ENCODE measurements around the gene TMC2.
"Not testable (repeated sequence)": the region's sequence is repeated elsewhere in the genome, so short reads cannot be mapped to it uniquely, and the experiment has no call there.

Gene TMC2

GRCh38 chr20:2536560-2536986 lies at the start of gene TMC2:
Gene TMC2 (plus strand): TSS chr20:2536573. CDS start chr20:2536622, 49 bp downstream.
- Mint-ChIP-seq H3K36me3 (ENCODE audit: low read depth) (no peaks in the 10 kb centered on the region), H3K4me1 (ENCODE audit: low read depth) (no peaks in the 10 kb centered on the region), H3K9me3 (no peaks in the 10 kb centered on the region), H3K27me3 (peaks cover 28% of the 10 kb centered on the region), H3K4me3 (no peak within 1 kb of the TSS), H3K27ac (no peak within 1 kb of the TSS)

DNA sequence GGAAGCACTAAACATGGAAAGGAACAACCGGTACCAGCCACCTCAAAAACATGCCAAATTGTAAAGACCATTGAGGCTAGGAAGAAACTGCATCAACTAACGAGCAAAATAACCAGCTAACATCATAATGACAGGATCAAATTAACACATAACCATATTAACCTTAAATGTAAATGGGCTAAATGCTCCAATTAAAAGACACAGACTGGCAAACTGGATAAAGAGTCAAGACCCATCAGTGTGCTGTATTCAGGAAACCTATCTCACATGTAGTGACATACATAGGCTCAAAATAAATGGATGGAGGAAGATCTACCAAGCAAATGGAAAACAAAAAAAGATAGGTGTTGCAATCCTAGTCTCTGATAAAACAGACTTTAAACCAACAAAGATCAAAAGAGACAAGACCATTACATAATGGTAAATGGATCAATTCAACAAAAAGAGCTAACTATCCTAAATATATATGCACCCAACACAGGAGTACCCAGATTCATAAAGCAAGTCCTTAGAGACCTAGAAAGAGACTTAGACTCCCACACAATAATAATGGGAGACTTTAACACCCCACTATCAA lies 33.5 kb upstream of the TMC2 start:
- H3K9me3 Mint-ChIP-seq; H3K27ac Mint-ChIP-seq; H3K4me3 Mint-ChIP-seq; H3K4me1 Mint-ChIP-seq (ENCODE audit: low read depth); H3K27me3 Mint-ChIP-seq: not testable (repeated sequence)
- peaks cover 19% of the 10 kb centered on the region for H3K36me3 Mint-ChIP-seq (ENCODE audit: low read depth)

- H3K27ac Mint-ChIP-seq: not testable (repeated sequence)
These were observed 31.6 kb upstream of the TMC2 start for GRCh38 chr20:2504803-2505202.

DNA sequence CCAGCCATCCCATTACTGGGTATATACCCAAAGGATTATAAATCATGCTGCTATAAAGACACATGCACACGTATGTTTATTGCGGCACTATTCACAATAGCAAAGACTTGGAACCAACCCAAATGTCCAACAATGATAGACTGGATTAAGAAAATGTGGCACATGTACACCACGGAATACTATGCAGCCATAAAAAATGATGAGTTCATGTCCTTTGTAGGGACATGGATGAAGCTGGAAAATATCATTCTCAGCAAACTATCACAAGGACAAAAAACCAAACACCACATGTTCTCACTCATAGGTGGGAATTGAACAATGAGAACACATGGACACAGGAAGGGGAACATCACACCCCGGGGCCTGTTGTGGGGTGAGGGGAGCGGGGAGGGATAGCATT lies 29.9 kb upstream of the TMC2 start:
- H3K9me3 Mint-ChIP-seq, H3K27ac Mint-ChIP-seq: not testable (repeated sequence)

More at GRCh38 chr20:2504803-2505202, 31.6 kb upstream of the TMC2 start:
- H3K9me3 Mint-ChIP-seq, H3K27me3 Mint-ChIP-seq, H3K4me3 Mint-ChIP-seq: not testable (repeated sequence)
- Mint-ChIP-seq H3K36me3 (ENCODE audit: low read depth) (peaks cover 13% of the 10 kb centered on the region), H3K4me1 (ENCODE audit: low read depth) (peaks cover 19% of the 10 kb centered on the region)

GRCh38 chr20:2507464-2507863 lies 28.9 kb upstream of the TMC2 start:
- H3K4me3 Mint-ChIP-seq: peak overlapping the region; percentile 97
- H3K27me3 Mint-ChIP-seq: peaks cover 5% of the 10 kb centered on the region
- no peaks in the 10 kb centered on the region for H3K9me3 Mint-ChIP-seq

More for the DNA sequence above, 29.9 kb upstream of the TMC2 start:
- H3K27me3 Mint-ChIP-seq; H3K36me3 Mint-ChIP-seq (ENCODE audit: low read depth); H3K4me3 Mint-ChIP-seq: not testable (repeated sequence)
- H3K4me1 Mint-ChIP-seq (ENCODE audit: low read depth): peaks cover 19% of the 10 kb centered on the region

GRCh38 chr20:2507875-2508630 lies 28.3 kb upstream of the TMC2 start:
- Mint-ChIP-seq H3K27ac (peak overlapping the region; percentile 95), H3K36me3 (ENCODE audit: low read depth) (no peaks in the 10 kb centered on the region), H3K27me3 (peaks cover 5% of the 10 kb centered on the region), H3K9me3 (no peaks in the 10 kb centered on the region), H3K4me3 (peak overlapping the region; percentile 97), H3K4me1 (ENCODE audit: low read depth) (peaks cover 19% of the 10 kb centered on the region)

More at GRCh38 chr20:2507464-2507863, 28.9 kb upstream of the TMC2 start:
- no peaks in the 10 kb centered on the region for H3K36me3 Mint-ChIP-seq (ENCODE audit: low read depth)
- H3K4me1 Mint-ChIP-seq (ENCODE audit: low read depth): peaks cover 19% of the 10 kb centered on the region
- peak overlapping the region; percentile 89 for H3K27ac Mint-ChIP-seq

- H3K36me3 Mint-ChIP-seq (ENCODE audit: low read depth): no peaks in the 10 kb centered on the region
- H3K27me3 Mint-ChIP-seq: peaks cover 9% of the 10 kb centered on the region
- H3K4me3 Mint-ChIP-seq: peak within 1 kb of the TSS; percentile 97
- H3K27ac Mint-ChIP-seq: peak within 1 kb of the TSS; percentile 95
- H3K9me3 Mint-ChIP-seq: no peaks in the 10 kb centered on the region
- H3K4me1 Mint-ChIP-seq (ENCODE audit: low read depth): peaks cover 19% of the 10 kb centered on the region
These were observed 27.5 kb upstream of the TMC2 start, which contains the start of gene ZNF343 for GRCh38 chr20:2508631-2509467. Gene ZNF343 (minus strand): TSS chr20:2508915. CDS start chr20:2493895, 15,020 bp downstream.

- Mint-ChIP-seq H3K36me3 (ENCODE audit: low read depth) (no peaks in the 10 kb centered on the region), H3K9me3 (no peaks in the 10 kb centered on the region), H3K27ac (peak overlapping the region; percentile 95), H3K4me3 (peak overlapping the region; percentile 97), H3K4me1 (ENCODE audit: low read depth) (peaks cover 19% of the 10 kb centered on the region), H3K27me3 (peaks cover 10% of the 10 kb centered on the region)
These were observed 26.9 kb upstream of the TMC2 start for GRCh38 chr20:2509468-2509781.

DNA sequence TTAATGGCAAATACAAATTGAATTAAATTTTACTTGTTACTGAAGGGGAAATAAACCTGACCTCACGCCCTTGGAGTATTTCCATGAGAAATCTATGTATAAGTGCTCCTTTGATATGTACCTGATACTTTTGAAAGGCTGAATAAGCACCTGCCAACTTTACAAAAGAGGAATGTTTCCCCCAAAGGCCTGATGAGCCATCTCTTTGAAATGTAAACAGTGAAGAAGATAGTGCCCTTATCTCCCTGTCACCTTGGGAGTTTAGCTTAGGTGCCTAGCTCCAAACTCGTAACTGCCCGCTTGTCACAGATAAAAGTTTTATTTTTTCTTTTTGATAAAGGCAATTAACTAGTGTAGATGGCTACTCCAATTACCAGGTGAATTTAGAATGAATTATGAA lies 26.6 kb upstream of the TMC2 start:
- peaks cover 19% of the 10 kb centered on the region for H3K4me1 Mint-ChIP-seq (ENCODE audit: low read depth)
- H3K27ac Mint-ChIP-seq: no peak overlapping the region
- H3K9me3 Mint-ChIP-seq: no peaks in the 10 kb centered on the region
- H3K4me3 Mint-ChIP-seq: peak overlapping the region; percentile 97
- H3K36me3 Mint-ChIP-seq (ENCODE audit: low read depth): no peaks in the 10 kb centered on the region
- H3K27me3 Mint-ChIP-seq: peaks cover 10% of the 10 kb centered on the region

DNA sequence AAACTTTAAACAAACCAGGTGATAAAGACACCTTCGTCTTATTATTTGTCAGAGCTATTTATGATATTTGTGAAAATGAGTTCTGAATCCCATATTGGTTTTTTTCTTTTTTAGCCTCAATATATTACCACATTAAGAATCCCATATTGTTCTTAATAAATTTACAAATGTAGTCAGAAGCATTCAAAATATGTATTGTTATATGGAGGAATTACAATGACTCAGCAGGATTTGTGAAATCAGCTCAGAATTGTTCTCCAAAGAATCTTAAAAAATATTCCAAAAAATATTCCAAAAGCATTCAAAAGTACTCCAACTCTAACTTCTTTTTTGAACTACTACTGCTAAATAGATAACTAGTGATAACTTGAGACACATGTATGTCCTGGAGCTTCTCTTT lies 21.2 kb upstream of the TMC2 start:
- H3K36me3 Mint-ChIP-seq (ENCODE audit: low read depth): no peaks in the 10 kb centered on the region
- H3K4me3 Mint-ChIP-seq: no peak overlapping the region
- H3K4me1 Mint-ChIP-seq (ENCODE audit: low read depth): no peaks in the 10 kb centered on the region
- H3K9me3 Mint-ChIP-seq: no peaks in the 10 kb centered on the region
- H3K27me3 Mint-ChIP-seq: peaks cover 10% of the 10 kb centered on the region
- H3K27ac Mint-ChIP-seq: no peak overlapping the region

DNA sequence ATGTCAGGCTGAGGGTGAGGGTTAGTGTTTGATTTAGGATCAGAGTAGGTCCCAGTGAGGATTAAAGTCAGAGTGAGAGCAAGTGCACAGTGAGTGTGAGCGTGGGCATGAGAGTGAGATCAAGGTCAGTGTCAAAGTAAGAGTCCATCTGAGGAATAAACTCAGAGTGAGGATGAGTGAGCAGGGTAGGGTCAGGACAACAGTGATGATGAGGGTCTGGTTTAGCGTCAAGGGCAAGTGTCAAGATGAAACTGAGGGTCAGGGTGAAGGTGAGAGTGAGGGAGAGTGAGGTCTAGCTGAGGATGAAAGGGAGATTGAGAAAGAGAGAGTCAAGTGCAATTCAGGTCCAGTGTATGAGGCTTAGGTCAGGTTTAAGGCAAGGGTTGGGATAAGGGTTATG lies 20.0 kb upstream of the TMC2 start:
- Mint-ChIP-seq H3K9me3 (no peaks in the 10 kb centered on the region), H3K27ac (no peak overlapping the region), H3K4me1 (ENCODE audit: low read depth) (no peaks in the 10 kb centered on the region), H3K36me3 (ENCODE audit: low read depth) (no peaks in the 10 kb centered on the region), H3K4me3 (no peak overlapping the region), H3K27me3 (peaks cover 10% of the 10 kb centered on the region)

DNA sequence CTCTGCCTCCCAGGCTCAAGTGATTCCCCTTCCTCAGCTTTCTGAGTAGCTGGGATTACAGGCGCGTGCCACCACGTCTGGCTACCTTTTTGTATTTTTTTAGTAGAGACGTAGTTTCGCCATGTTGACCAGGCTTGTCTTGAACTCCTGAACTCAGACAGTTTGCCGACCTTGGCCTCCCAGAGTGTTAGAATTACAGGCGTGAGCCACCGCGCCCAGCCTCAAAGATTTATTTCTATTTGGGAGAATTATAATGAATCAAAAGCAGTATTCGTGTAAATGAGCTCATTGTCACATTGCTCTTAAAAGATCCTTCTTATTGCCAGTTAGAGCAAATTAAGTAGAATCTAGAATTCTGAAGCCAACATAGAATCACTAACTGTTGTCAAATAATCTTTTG lies 18.3 kb upstream of the TMC2 start:
- Mint-ChIP-seq H3K4me1 (ENCODE audit: low read depth) (no peaks in the 10 kb centered on the region), H3K9me3 (no peaks in the 10 kb centered on the region), H3K36me3 (ENCODE audit: low read depth) (no peaks in the 10 kb centered on the region), H3K4me3 (no peak overlapping the region), H3K27ac (no peak overlapping the region), H3K27me3 (peaks cover 11% of the 10 kb centered on the region)

DNA sequence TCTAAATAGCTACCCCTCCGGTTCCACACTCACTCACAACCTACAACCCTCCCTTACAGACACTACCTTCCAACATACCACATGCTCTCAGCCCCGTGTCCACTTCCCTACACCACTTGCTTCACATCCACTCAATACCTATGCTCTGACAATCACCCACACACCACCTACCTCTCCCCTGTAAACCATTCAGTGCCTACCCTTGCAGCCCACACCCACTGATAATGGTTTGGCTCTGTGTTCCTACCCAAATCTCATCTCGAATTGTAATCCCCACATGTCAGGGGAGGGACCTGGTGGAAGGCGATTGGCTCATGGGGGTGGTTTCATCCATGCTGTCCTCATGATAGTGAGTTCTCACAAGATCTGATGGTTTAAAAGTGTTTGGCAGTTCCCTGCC lies 17.8 kb upstream of the TMC2 start:
- Mint-ChIP-seq H3K36me3 (ENCODE audit: low read depth) (no peaks in the 10 kb centered on the region), H3K9me3 (no peaks in the 10 kb centered on the region), H3K27me3 (peaks cover 10% of the 10 kb centered on the region), H3K27ac (no peak overlapping the region), H3K4me3 (no peak overlapping the region), H3K4me1 (ENCODE audit: low read depth) (no peaks in the 10 kb centered on the region)

DNA sequence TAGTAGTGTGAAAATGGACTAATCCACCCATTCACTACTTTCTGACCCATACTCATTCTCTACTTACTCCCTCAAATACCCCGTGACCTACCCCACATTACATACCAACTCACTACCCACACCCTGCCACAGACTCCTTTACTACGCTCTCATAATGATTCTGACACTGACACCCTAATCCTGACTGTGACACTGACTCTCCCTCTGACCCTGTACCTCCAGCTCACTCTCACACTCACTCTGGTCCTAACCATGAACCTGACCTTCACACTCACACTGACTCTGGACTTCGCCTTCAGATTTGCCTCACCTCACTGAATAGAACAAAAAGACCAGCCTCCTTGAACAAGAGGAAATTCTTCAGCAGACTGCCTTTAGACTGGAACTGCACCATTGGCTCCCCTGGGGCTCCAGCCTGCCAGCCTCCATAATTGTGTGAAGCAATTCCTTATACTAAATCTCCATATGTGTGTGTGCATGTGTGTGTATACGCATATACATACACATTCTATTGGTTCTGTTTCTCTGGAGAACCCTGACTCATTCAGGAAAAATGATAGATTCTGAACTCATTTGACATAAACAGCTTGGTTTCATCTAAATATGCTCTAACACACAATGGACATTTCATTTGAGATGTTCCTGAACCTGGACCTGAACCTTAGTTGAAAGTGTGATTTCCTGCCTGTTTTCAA lies 17.1 kb upstream of the TMC2 start:
- Mint-ChIP-seq H3K27ac (no peak overlapping the region), H3K9me3 (no peaks in the 10 kb centered on the region), H3K4me1 (ENCODE audit: low read depth) (peaks cover 2% of the 10 kb centered on the region)

DNA sequence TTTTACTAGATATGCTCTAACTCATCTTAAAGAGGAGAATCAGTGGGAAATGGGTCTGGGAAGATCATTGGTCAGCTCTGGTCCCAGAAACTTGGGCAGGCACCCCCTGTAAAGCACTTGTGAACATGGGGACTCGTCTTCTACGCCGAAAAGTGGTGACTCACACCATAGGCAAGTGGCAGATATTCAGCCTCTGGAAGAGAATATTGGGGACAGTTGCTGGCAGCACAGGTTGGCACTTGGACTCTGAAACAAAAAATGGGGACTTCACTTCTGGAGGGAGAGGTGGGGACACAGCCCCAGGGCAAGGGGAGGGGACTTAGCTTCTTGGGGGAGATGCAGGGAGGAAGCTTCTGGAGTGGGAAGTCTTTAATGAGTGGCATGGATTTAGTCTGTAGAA lies 15.8 kb upstream of the TMC2 start:
- Mint-ChIP-seq H3K27me3 (peaks cover 6% of the 10 kb centered on the region), H3K36me3 (ENCODE audit: low read depth) (no peaks in the 10 kb centered on the region), H3K4me3 (no peak overlapping the region), H3K9me3 (no peaks in the 10 kb centered on the region), H3K4me1 (ENCODE audit: low read depth) (peaks cover 10% of the 10 kb centered on the region), H3K27ac (no peak overlapping the region)

More for the DNA sequence above, 17.1 kb upstream of the TMC2 start:
- Mint-ChIP-seq H3K36me3 (ENCODE audit: low read depth) (no peaks in the 10 kb centered on the region), H3K27me3 (peaks cover 6% of the 10 kb centered on the region), H3K4me3 (no peak overlapping the region)
